Measurements from ENCODE around the gene OPHN1. TPM values are rescaled to one million over a fixed set of nuclear protein-coding genes. Genes with fewer than 3 reads are reported as not detected.

Gene OPHN1
- polyA plus RNA-seq, 1 experiment: 5.9 TPM

DNA sequence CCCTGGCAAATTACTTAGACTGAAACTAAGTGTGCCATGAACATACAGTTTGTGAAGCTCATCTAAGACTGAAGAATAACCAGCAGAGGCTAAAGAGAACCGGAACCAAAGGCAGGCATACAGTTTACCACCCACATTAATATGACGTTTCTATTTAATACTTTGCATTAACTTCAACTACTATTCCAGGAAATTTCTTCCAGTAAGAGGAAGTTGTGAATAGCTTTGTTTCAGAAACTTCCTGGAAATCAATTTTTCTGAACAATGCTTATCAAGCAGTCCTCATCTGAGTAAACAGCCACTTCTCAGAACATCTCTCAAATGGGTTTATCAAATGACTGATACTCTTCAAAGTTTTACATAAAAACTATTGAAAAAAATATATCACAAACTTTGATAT, 252.7 kb downstream of the OPHN1 start:
- TF ChIP-seq, protein P1, sequence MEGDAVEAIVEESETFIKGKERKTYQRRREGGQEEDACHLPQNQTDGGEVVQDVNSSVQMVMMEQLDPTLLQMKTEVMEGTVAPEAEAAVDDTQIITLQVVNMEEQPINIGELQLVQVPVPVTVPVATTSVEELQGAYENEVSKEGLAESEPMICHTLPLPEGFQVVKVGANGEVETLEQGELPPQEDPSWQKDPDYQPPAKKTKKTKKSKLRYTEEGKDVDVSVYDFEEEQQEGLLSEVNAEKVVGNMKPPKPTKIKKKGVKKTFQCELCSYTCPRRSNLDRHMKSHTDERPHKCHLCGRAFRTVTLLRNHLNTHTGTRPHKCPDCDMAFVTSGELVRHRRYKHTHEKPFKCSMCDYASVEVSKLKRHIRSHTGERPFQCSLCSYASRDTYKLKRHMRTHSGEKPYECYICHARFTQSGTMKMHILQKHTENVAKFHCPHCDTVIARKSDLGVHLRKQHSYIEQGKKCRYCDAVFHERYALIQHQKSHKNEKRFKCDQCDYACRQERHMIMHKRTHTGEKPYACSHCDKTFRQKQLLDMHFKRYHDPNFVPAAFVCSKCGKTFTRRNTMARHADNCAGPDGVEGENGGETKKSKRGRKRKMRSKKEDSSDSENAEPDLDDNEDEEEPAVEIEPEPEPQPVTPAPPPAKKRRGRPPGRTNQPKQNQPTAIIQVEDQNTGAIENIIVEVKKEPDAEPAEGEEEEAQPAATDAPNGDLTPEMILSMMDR (IDR thresholded peaks at IDR 0.05; ENCODE audit: insufficient read depth, low read depth, low read length): no peak
- Histone ChIP-seq H3K4me3 (ENCODE audit: low read depth, low read length) (no peak overlapping the region), H3K27me3 (ENCODE audit: control insufficient read depth, insufficient read depth, low read length) (no peaks in the 10 kb centered on the region), H3K36me3 (ENCODE audit: control insufficient read depth, insufficient read depth, low read length) (no peaks in the 10 kb centered on the region)
- POLR2A ChIA-PET: no interaction called here
- CTCF ChIA-PET: no interaction called here
- DNase-seq (ENCODE audit: low read depth): no peak

DNA sequence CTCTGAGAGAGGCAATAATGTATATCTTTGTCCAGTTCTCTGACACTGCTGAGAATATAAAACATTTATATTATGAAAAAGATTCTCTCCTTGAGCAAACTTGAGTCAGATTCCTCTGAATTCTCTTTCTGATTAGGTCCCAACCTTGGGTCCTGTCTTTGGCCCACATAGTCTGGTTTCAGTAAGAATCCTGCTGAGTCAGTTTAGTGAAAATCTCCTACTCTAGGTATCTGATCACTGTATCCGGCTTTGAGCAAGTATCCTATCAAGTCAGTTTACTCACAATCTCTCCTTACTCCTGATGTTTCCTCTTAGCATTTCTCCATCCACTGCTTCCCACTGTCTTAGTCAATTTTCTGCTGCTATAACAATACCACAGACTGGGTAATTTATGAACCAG, 253.9 kb downstream of the OPHN1 start:
- TF ChIP-seq, protein P1 (IDR thresholded peaks at IDR 0.05; ENCODE audit: insufficient read depth, low read depth, low read length): no peak
- no peak for DNase-seq (ENCODE audit: low read depth)
- ChIA-PET POLR2A (no interaction called here), CTCF (no interaction called here)
- Histone ChIP-seq H3K4me3 (ENCODE audit: low read depth, low read length) (no peak overlapping the region), H3K36me3 (ENCODE audit: control insufficient read depth, insufficient read depth, low read length) (no peaks in the 10 kb centered on the region), H3K27me3 (ENCODE audit: control insufficient read depth, insufficient read depth, low read length) (no peaks in the 10 kb centered on the region)

DNA sequence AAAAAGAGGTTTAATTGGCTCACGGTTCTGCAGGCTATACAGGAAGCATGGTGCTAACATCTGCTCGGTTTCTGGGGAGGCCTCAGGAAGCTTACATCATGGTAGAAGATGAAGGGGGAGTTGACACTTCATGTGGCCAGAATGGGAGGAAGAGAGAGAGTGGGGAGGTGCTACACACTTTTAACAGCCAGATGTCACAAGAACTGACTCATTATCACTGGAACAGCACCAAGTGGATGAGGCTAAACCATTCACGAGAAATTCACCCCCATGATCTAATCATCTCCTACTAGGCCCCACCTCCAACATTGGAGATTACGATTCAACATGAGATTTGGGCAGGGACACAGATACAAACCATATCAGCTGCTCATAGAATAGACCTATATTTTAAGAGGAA, 255.8 kb downstream of the OPHN1 start:
- no peak for DNase-seq (ENCODE audit: low read depth)
- ChIA-PET CTCF (interaction anchor here (0.7 kb wide), 1 partner anchor 535 kb away, joined by 3 read pairs; no protein-coding TSS in a partner anchor), POLR2A (no interaction called here)
- TF ChIP-seq, protein P1 (IDR thresholded peaks at IDR 0.05; ENCODE audit: insufficient read depth, low read depth, low read length): no peak
- Histone ChIP-seq H3K27me3 (ENCODE audit: control insufficient read depth, insufficient read depth, low read length) (no peaks in the 10 kb centered on the region), H3K36me3 (ENCODE audit: control insufficient read depth, insufficient read depth, low read length) (no peaks in the 10 kb centered on the region), H3K4me3 (ENCODE audit: low read depth, low read length) (no peak overlapping the region)

DNA sequence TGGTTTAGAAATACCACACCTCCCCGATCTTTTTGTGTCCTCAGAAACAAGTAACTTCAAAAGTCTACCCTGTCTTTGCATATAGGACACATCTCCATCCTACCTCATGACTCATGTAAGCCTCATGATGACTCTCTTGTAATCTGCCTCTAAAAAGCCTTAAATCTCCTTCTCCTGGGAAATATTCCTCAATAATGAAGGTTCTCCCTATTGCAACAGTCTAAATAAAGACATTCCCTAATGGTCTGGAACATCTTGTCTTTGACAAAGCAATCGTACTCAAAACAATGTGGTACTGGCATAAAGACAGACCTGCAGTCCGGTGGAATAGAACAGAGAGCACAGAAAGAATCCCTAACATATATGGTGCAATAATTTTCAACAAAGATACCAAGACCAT, 257.7 kb downstream of the OPHN1 start:
- POLR2A ChIA-PET: no interaction called here
- Histone ChIP-seq H3K27me3 (ENCODE audit: control insufficient read depth, insufficient read depth, low read length) (no peaks in the 10 kb centered on the region), H3K4me3 (ENCODE audit: low read depth, low read length) (no peak overlapping the region), H3K36me3 (ENCODE audit: control insufficient read depth, insufficient read depth, low read length) (no peaks in the 10 kb centered on the region)
- no peak for DNase-seq (ENCODE audit: low read depth)
- CTCF ChIA-PET: no interaction called here
- TF ChIP-seq, protein P1 (IDR thresholded peaks at IDR 0.05; ENCODE audit: insufficient read depth, low read depth, low read length): no peak

DNA sequence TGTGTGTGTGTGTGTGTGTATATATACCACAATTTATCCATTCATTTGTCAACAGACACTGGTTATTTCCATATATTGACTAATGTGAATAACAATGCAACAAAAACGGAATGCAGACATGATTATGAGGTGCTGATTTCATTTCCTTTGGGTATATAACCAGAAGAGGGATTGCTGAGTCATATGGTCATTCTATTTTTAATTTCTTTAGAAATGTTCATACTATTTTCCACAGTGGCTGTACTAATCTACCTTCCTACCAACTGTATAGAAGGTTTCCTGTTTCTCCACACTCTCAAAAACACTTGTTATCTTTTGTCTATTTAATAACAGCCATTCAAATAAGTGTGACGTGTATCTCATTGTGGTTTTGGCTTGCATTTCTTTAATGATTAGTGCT, 269.9 kb downstream of the OPHN1 start:
- Histone ChIP-seq H3K27me3 (ENCODE audit: control insufficient read depth, insufficient read depth, low read length) (no peaks in the 10 kb centered on the region), H3K36me3 (ENCODE audit: control insufficient read depth, insufficient read depth, low read length) (no peaks in the 10 kb centered on the region), H3K4me3 (ENCODE audit: low read depth, low read length) (no peak overlapping the region)
- TF ChIP-seq, protein P1 (IDR thresholded peaks at IDR 0.05; ENCODE audit: insufficient read depth, low read depth, low read length): no peak
- CTCF ChIA-PET: no interaction called here
- POLR2A ChIA-PET: no interaction called here
- no peak for DNase-seq (ENCODE audit: low read depth)

Data from BJ (cell line).